ENCODE results near the gene ATP2B3.
"Not testable (repeated sequence)": the region's sequence is repeated elsewhere in the genome, so short reads cannot be mapped to it uniquely, and the experiment has no call there.

ATP2B3 gene

DNA sequence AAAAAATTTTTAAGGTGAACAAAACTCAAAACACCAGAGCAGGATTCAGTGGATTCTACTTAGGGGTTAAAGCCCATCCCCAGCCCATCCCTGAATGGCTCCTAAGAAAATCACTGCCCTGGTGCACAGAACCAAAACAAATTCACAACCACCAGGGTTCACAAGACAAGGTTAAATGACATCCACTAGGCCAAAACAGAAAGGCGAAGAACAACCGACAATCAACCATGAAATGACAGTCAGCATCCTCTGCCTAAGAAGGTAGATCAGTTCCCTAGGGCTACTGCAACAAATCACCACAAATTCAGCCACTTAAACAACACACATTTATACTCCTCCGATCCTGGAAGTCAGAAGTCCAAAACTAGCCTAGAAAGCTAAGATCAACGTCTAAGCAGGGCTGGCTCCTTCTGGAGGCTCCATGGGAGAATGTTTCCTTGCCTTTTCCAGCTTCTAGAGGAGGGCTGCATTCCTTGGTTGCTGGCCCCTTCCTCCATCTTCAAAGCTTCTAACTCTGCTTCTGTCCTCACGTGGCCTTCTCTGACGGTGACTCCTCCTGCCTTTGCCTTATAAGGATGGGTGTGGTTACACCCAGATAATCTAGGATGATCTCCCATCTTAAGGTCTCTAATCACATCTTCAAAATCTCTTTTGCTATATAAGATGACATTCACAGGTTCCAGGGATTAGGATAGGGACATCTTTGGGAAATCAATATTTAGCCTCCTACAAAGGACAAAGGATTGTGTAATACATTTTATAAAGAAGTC lies 79.7 kb downstream of the ATP2B3 start:
- no peak for DNase-seq

DNA sequence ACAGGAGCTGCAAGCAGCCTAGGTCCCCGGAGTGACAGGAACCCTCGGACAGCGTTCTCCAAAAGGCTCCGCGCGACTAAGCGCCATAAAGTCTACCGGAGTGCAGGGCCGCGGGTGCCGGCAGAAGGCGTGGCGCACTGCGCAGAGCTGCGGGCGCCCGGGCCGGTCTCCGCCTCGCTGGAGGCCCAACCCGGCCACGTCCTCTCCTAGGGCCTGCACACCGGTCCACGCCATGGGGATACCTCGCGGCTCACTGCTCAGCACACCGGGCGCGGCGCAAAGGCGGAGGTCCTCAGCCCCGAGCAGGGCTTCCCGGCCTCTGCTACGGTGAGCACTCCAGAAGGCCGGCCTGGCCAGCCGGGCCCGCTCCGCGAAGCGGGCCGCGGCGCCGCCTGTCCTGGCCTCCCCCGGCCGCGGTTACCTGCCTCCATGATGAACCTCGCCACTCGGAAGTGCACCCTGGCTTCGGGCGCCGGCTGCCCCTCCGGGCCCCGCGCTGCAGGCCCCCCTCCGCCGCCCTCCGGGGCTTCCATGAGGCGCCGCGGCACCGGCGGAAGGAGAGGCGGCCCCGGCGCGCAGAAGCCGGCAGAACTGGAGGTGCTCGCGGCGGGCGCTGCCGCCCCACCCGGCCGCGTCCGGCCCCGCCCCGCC lies 81.2 kb downstream of the ATP2B3 start, which contains the start of gene CCNQ:
Gene CCNQ, minus strand, starts transcription at position 599 of the 651 bp plus-strand sequence. Its CDS starts 66 bp downstream, at position 533.
- DNase-seq, result no peak

DNA sequence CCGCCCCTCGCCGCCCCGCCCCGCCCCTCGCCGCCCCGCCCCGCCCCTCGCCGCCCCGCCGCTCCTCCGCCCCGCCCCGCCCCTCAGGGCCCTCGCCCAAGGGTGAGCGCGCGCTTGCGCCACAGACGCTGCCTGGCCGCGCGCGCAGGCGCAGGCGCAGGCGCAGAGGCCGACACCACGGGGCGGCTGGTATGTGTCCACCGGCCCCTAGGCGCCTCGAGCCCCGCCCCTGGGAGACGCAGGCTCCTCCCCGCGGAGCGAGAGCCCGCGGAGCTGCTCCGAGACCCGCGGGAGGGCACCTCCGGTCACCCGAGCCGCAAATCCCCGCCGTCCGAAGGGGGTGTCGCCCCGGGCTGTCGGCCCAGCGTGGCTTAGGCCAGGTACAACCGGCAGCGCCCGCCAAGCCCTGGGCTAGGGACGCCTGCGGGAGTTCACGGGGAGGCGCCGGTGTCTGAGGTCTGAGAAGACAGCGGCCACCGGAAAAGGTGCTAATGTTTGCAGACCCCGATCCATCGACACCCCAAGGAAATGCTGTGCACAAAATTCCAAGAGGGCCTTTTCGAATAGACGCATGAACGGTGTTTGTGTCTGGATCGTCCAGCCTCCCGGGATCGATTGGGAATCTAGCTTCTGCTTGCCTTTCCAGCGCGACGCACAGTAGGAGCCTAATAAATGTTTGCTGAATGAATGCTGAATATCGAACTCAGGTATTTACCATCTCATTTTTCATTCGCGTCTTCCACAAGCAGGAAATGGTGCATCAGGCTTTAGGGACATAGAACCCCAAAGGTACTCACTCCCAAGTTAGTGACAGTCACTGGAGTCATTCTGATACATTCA lies 82.0 kb downstream of the ATP2B3 start:
- DNase-seq, result peak; percentile 53

DNA sequence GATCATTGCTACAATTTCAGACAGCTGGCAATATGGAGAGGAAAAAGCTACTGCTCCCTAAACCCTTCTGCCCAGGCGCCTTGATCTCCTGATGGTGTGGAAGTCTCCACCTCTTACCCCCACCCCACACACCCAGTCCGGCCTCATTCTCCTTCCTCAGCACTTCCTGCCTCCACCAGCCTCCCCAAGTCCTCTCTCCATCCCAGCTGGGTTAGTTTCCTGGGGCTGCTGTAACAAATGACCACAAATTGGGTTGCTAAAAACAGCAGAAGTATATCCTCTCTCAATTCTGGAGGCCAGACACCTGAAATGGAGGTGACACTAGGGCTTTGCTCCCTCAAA lies 82.6 kb downstream of the ATP2B3 start:
- no peak for DNase-seq

DNA sequence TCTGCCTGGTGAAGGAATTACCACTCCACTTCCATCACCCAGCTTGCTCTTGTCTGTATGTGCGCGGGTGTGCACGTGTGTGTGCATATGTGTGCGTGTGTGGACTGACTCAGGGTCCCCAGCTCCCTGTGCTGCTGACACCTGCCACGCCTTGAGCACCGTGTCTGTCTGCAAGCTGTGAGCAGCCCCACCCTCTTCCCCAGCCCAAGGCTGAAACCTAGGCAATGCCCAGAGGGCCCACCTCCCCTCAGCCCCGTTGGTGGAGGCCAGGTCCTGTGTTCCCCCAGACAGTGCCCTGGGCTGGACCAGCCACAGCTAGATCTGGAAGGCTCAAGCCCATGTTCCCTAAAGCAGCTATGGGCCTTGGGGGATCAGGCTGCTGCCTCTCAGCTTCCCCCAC lies 83.5 kb downstream of the ATP2B3 start:
- no peak for DNase-seq

DNA sequence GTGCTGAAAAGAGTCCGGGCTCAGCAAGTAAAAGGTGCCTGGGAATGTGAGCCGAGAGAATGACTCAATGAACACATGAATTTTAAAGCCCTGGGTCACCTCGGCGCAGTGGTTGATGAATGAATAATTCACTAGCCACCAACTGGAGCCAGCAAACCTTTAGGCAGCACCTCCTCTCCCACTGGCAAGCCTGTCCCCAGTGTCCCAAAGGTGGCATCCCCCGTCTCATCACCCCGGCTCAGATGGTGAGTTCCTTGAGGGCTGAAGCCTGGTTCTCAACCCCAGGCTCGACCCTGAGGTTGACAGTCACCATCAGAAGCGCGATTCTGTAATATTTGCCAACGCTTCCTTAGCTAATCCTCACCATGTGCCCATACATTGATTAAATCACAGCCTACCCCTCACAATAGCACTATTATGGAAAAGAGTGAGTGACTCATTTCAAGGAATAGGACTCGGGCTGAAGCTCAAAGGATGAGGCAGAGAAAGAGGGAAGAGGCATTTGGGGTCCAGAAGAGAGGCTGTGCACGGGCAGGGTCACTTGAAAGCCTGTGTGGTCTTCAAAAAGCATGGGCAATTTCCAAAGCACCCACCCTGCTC lies 84.2 kb downstream of the ATP2B3 start:
- DNase-seq, result no peak

DNA sequence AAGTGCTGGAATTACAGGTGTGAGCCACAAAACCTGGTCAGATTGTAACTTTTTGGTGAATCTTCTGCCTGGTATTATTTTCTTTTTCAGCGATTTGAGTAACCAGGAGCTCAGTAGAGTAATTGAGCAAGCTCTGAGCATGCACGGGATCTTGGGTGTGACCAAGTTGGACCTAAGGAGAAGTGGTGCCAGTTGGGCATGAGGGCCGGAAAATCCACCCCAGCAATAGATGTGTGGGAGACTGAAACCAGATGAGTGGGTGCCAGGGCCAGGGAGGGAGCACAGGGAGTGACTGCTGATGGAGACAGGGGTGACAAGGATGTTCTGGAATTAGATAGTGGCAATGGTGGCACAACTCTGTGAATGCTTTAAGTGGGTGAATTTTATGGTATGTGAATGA lies 85.2 kb downstream of the ATP2B3 start:
- no peak for DNase-seq

DNA sequence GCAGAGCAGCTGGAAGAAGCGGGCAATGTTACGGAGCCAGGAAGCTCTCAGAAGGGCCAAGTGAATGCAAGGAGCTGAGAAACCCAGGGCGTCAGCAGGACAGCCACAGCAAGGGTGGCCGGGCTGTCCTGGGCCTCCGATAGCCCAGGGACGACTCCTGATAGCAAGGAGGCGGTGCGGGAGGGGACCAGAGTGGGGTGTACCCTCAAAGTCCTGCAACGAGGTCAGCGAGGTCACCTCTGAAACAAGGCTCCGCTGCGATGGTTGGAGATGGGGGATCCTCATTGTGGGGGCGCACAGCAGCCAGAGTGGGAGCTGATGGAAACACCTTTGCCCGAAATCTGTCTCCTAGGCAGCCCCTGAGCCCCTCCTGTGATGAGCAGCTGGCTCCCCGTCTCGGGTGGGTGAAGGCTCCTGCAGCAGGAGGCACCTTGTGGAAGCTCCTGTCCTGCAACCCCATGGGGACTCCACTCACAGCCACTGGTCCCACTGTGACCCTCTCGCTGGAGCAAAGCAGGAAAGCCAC lies 85.8 kb downstream of the ATP2B3 start:
- DNase-seq, result no peak

DNA sequence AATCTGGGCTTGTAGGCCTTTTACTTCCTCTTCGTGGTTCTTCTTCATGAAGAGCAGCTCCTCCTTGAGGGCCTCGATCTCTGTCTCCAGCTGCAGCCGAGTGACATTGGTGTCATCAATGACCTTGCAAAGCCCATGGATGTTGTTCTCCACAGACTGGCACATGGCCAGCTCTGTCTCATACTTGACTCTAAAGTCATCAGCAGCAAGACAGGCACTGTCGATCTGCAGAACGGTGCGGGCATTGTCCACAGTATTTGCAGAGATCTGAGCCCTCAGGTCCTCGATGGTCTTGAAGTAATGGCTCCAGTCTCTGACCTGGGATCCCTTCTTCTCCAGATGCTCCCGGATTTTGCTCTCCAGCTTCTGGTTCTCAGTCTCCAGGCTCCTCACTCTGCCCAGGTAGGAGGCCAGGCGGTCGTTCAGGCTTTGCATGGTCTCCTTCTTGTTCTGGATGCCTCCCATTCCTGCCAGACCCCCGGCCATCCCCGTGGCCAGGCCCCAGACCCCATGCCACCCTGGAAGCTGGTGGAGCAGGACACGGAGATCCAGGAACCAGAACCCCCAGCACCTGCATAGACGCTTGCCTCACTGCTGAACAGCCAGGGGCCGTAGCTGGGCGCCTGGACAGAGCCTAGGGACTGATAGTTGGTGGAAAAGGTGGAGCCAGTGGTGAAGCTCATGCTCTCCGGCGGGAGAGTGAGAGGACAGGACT lies 87.4 kb downstream of the ATP2B3 start:
- DNase-seq, result not testable (repeated sequence)

DNA sequence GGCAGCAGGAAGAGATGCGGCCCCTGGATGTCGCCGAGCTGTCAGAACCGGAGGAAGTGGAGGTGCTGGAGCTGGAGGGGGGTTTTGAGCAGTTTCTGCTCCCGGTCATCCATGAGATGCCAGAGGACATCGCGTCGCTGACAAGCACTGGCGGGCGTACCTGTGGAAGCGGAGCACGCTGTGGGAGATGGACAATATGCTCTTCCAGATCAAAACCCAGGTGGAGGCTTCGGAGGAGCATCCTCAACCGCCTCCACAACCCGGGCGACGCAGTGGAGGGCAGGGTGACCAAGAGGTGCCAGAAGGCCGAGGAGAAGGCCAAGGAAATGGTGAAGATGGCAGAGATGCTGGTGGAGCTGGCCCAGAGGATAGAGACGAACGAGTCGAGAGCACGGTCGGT lies 89.1 kb downstream of the ATP2B3 start:
- no peak for DNase-seq

DNA sequence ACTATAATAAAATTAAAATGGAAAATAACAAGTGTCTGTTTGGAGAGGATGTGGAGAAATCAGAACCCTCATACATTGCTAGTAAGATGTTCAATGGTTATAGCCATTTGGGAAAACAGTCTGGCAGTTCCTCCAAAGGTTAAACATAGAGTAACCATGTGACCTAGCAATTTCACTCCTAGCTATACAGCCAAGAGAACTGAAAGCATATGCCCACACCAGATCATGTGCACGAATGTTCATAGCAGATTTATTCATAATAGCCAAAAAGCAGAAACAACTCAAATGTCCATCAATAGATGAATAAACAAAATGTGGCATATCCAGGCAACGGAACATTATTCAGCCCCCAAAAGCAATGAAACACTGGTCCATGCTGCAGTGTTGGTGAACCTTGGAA lies 90.9 kb downstream of the ATP2B3 start:
- no peak for DNase-seq

DNA sequence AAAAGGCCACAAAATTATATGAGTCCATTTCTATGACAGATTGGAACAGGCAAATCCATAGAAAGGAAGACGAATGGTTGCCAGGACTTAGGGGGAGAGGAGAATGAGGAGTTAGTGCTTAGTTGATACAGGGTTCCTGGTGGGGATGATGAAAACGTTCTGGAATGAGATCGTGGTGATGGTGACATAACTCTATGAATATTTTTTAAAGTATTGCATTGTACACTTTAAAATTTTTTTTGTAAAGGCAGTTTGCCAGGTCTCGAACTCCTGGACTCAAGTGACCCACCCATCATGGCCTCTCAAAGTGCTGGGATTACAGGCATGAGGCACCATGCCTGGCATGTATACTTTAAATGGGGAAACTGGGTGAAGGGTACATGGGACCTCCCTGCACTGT lies 91.4 kb downstream of the ATP2B3 start:
- no peak for DNase-seq

DNA sequence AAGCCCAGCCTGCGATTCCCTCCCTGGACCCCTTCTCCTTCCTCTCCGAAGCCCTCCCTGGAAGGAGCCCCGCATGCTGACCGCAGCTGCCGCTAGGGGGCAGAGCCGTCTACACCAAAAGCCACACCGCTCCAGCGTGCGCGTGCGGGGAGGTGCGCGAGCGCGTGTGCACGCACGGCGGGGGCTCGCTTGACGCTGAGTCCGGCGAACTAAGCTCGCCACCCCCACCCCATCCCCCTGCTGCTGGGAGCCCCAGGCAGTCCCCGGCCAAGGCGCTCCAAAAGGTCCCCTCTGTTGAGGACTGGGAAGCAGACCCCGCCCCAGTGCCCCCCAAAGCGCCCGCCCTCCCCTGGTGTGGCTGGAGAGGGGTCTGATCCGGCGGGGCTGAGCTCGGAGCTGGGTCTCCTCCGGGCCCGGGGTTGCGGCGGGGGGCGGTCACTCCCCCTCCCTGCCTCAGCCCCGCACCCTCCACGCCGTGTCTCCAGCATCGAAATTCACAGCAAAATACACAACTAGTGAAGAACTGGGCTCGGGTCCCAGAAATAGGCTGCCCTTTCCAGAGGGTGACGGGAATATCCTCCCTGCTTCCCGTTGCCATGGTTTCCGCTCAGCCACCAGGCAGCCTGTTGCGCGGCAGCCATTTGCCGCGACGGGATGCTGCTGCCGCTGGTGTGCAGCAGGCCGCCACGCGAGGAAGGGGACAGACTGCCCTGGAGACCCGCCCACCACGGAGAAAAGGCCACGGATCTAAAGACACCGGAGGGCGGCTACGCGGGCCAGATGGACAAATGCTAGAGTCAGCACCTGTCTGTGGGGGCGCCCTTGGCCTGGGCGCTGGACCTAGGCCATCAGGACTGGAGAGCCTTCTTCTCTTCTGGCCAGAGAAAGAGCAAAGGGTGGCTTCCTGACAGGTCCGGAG lies 92.7 kb downstream of the ATP2B3 start:
- DNase-seq, result no peak

DNA sequence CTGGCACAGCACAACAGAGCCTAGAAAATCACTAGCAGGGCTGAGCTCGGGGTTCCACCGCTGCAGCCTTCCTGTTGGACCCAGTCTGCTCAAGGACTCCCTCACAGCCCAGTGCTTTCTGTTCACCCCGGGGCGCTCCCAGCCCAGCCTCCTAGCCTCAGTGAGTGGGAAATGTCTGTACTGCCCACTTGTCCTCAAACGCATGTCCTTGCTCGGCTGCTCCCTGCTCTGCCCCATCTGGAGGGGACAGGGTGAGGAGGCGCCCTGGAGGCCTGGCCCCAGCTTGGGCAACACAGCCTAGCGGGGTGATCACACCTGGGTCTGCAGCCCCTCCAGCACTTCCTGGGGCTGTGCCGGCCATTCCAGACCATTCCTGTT lies 93.4 kb downstream of the ATP2B3 start:
- DNase-seq, result no peak

DNA sequence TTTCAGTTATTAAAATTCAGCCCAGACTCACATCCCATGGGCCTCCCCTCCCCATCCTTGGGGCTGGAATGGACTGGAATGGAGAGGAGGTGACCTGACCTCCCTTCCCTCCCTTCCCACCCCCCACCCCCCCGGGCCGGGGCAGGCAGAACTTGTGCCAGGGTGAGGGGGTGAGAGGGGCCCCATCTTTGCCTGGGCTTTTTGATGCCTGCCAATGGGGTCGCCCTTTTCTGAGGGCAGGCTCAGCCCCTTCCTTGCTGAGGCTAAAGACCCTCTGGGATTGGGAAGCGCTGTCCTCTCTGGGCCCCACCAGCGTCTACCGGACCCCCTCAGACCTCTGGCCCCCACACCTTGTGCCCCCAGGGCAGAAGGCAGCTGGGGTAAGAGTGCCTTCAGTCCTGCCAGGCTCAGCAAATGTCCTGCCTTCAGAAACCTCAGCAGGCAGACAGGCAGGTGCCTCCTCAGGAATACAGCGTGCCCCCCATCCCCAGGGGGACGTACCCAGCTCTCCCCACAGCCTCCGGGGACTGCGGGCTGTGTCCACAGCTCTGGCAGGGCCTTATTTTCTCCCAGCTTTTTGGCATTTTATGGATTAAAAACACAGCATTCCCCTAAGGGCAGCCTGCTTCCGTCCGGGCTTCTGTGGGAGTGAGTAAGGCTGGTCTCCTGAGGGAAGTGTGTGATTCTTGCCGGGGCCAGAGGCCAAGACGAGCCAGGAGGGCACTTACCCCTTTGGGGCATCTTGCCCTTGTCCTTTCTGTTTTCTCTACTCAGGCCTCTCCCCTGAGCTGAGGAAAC lies 94.1 kb downstream of the ATP2B3 start:
- DNase-seq, result no peak

DNA sequence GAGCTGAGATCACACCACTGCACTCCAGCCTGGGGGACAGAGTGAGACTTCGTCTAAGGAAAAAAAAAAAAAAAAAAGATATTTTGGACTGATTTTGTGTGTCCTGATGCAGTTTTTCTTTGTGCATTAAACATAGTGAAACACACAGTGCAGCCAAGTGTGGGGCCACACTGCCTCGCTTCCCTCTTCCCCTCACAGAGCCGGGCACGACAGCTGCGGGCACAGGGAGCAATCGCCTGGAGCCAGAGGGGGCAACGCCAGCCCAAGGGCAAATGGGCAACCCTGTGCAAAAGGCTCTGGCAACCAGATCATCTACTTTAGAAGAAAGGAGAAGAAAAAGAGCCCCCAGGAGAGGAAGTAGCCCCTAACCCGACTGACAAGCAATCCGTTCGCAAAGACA lies 95.0 kb downstream of the ATP2B3 start:
- no peak for DNase-seq

DNA sequence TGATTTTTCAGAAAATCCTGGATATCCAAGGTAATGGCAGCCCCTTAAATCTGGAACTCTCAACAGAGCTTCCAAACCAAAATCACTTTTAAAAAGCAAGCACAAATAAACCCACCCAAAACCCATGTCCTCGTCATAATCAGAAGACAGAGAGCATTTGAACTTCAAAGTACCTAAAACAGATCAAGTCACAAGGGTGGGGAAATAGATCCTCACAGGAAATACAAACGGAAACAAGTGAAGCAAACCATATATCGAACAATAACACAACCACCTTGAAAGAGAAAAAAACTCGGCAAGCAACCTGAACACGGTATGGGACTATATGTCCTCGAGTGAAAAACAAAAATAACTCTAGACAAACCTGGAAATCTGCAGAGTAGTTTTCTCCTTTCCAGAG lies 97.4 kb downstream of the ATP2B3 start:
- no peak for DNase-seq

DNA sequence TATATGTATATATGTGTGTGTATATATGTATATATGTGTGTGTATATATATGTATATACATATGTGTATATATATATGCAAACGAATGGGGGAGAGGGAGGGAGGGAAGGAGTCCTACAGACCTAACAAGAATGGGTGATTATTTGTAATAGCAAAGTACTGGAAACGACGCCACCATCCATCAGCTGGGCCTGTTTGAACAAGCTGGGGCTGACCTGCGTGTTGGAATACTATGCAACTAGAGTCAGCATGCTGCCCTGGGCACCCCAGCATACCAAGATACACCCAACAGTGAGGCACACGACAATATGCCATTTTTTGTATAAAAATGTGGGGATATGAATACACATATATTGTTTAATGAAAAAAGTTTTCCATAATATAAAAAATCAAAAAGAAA lies 103.1 kb downstream of the ATP2B3 start:
- no peak for DNase-seq

DNA sequence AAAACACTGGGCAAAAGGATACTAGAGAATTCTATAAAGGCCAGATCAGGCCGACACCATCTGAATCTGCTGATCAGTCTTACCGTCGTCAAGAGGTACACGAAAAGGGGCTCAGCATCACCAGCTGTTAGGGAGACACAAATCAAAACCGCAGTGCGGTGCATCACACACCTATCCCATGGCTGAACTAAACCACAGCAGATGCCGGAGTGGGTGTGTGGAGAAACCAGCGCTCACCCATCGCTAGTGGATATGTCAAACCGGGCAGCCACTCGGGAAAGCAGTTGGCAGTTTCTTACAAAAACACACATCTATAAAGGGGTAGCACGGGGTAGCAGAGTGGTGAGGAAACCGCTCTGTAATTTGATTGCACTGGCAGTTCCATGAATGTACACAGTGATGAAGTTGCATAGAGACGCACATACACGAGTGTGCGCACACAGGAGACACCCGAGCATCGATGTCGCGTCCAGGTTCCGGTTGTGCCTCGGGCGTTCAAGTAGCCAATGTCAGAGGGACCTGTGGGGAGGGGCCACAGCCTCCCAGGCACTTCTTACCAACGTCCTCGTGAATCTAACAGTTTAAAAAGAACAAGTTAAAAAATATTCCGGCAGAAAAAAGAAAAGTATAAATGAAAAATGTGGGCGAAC lies 104.6 kb downstream of the ATP2B3 start:
- DNase-seq, result no peak

Data from GOT3 (cell line).